MM.1S (cell line): ENCODE measurements around the gene TMUB2.

ENCODE experiments used
- CTCF ChIP-seq: fragments of 300-600 bp; sonication (generic); IDR thresholded peaks from 2 replicates; pipeline ENCODE4 v1.5.1; 2016; ENCODE audit warnings: antibody characterized with exemption, low read length, mixed read lengths
- EZH2 ChIP-seq: fragments of 300-600 bp; sonication (generic); optimal IDR thresholded peaks from 2 replicates; pipeline ENCODE3; 2017; ENCODE audit warnings: low read depth, mild to moderate bottlenecking, antibody characterized with exemption, low read length, mixed read lengths

DNA sequence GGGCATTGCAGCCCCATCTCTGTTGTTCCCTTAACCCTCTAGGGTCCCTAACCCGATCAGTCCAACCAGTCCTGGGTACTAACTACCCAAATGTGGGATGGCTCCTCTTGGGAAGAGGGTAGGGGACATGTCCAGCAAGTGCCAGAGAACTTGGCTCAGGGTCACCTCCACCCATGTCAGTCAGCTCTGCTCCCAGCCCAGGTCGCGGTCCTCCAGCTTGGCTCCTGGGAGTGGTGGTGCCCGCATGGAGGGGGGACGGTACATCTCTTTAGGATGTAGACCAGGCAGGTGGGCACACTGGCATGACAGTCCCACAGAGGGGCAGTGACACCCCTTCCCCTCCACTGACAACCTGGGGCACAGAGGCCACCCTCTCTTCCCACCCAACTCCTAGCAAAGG lies 6.0 kb downstream of the TMUB2 start:
- TF ChIP-seq CTCF (no peak), EZH2 (no peak)
